A673 (cell line): ENCODE measurements around the gene DNTT.

ENCODE experiments used
- EZH2 ChIP-seq: fragments of 200-600 bp; sonication (generic); IDR thresholded peaks from 2 replicates; pipeline ENCODE4 v1.6.1; 2017; ENCODE audit warnings: borderline replicate concordance, low read depth, mild to moderate bottlenecking, mixed read lengths, antibody characterized with exemption, low read length; ENCODE audit not compliant: poor library complexity, severe bottlenecking
- TF ChIP-seq, protein P1 (sequence below): fragments of 300-800, 200-600 bp; sonication (generic); conservative IDR thresholded peaks from 2 replicates; pipeline ENCODE4 v1.5.1; 2017; ENCODE audit warnings: low read depth, mild to moderate bottlenecking, antibody characterized with exemption, low read length, moderate library complexity, mixed read lengths

DNA sequence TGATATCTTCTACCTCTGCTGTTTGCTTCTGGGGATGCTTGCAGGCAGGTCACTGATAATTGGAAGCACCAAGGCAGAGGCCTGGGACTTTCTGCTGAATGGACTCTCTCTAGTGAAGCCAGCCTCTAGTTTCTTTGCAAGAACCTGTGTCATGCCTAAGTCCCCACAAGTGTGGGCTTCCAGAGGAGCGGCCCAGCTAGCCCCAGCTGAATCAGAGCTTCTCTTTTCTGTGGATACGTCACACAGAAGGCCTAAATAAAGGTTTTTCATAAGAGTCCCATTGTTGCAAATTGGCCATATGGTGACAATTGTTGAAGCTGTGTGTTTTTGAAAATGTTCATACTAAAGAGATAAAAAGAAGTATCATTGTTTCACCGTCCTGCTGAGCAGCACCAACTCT is 61.3 kb downstream of the DNTT start:
- TF ChIP-seq, protein P1, sequence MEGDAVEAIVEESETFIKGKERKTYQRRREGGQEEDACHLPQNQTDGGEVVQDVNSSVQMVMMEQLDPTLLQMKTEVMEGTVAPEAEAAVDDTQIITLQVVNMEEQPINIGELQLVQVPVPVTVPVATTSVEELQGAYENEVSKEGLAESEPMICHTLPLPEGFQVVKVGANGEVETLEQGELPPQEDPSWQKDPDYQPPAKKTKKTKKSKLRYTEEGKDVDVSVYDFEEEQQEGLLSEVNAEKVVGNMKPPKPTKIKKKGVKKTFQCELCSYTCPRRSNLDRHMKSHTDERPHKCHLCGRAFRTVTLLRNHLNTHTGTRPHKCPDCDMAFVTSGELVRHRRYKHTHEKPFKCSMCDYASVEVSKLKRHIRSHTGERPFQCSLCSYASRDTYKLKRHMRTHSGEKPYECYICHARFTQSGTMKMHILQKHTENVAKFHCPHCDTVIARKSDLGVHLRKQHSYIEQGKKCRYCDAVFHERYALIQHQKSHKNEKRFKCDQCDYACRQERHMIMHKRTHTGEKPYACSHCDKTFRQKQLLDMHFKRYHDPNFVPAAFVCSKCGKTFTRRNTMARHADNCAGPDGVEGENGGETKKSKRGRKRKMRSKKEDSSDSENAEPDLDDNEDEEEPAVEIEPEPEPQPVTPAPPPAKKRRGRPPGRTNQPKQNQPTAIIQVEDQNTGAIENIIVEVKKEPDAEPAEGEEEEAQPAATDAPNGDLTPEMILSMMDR: no peak
- TF ChIP-seq EZH2: no peak
